NCI-H446 (cell line): ENCODE measurements around the gene BEST3.

Experiments
- DNase-seq, 2 experiments: peaks; one replicate each; lab custom pipeline; 2025; lab: John Stamatoyannopoulos, UW

Gene BEST3

DNA sequence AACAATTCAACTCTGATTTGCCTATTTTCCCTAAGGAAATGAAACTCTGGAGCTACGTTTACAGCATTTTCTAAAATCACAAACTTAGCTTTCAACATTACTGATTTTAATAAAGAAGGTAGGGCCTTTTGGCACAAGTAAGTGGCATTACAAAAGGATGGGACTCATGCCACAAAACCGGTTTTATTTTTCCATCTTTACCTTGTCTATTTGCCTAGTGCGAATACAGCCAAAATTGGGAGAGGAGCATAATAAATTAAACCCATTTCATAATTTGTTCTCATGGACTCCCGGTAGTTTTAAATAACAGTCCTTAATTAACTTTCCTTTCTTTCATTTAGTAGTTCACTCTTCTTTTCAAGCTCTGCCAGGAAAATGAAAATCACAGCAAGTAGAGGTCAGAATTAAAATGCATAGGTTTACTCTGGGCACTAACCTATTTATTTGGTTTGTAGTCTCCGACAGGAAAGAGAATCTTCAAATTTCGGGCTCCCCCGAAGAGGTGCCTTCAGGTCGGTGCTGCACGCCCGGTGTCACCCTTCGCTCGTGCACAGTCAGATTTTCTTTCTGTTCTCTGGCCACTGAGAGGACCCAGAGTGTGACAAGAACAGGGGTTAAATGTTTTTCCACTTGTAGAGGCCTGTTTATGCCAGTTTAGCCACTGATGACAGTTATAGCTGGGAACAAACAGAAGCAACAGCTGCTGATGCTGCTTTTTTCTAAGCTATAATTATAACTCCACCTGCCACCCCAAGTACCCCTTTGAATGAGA, at the start of gene BEST3:
Gene BEST3, minus strand, starts transcription at position 535 of the 772 bp plus-strand sequence. CDS start 1,505 bp downstream, outside the sequence.
- peak; percentile 47 to 79 for DNase-seq

GRCh38 chr12:69744109-69744508, 45.0 kb upstream of the BEST3 start:
- DNase-seq = no peak

- DNase-seq = peak in 1 of 2 experiments; percentile 3
Observed at GRCh38 chr12:69739287-69740191, 40.4 kb upstream of the BEST3 start.

DNA sequence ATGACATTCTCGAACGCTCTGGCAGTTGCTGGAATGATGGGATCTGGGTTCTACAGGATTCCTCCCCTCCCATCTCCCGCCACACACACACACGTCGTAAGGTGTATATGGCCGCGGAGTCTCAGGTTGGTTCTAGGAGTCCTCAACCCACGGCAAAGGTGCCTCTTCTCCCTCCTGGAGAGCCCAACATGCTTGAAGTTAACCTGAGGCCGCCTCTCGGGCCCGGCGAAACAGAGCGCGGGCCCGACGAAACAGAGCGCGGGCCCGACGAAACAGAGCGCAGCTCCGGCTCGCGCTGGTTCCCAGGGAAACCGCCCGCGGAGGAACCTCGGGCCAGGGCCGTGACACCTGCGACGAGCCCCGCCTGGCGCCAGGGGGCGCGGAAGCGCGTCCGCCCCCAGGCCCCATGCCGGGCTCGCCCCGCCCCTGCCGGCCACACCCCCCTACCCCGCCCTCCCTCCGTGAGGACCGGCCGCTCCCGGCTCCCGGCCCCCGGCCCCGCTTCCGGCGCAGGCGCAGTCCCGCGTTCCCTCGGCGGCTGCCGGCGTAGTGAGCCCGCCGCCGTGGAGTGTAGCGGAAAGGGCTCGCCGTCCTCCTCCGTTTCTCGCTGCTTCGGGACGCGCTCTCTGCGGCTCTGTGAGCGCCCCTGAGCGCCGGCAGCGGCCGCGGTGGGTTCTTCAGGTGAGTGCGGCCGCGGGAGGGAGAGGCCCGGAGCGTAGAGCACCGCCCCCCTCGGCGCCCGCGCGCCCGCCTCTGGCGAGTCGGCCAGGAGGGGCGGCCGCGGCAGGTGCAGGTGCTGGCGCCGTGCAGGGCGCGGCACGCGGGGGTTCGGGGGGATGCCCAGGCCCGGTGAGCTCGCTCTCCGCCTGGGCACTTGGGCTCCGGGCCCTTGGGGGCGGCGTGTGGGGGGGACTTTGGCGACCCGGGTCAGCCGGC, 39.5 kb upstream of the BEST3 start, which contains the start of gene RAB3IP:
Gene RAB3IP, plus strand, starts transcription at position 510 of the 936 bp plus-strand sequence. CDS start 16,549 bp downstream, outside the sequence.
- DNase-seq = peak; percentile 78 to 92

DNA sequence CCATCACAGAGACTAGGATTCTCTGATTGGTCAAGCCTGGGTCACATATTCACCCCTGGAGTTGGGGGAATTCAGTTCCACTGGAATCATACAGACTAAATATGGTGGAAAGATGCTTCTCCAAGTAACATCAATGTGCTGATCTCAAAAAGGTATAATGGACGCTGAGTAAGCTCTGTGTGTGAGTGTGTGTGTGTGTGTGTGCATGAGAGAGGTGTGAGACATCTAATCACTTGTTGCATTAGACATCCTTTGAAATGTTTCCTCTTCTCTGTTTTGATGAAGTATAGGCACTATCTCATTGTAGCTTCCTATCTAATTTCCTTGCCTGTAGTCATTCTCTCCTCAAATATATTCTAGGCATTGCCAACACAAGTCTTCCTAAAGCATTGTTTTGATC, 34.5 kb upstream of the BEST3 start:
- no peak for DNase-seq

GRCh38 chr12:69732088-69732487, 33.0 kb upstream of the BEST3 start:
- DNase-seq = no peak

- no peak for DNase-seq
Observed at GRCh38 chr12:69726922-69727321, 27.8 kb upstream of the BEST3 start.

DNA sequence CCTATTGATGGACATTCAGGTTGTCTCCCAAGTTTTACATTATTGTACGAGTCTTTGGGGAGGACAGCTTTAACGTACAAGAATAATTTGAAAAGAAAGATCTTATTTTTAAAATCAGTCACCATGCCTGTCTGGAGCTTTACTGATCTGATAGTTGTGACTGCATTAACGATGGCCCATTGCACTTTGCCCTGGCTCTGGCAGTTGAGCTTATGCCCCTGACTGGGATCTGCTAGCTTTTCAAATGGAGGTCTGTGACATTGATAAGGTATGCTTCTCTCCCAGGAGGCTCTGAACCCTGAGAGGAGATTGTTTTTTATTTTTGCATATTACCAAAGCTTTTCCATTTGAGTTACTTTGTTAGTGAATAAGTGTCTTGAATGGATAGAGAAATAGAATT, 21.6 kb upstream of the BEST3 start:
- no peak for DNase-seq

GRCh38 chr12:69719336-69720316, 20.5 kb upstream of the BEST3 start:
- DNase-seq = no peak

GRCh38 chr12:69714542-69714941, 15.4 kb upstream of the BEST3 start:
- no peak for DNase-seq

DNA sequence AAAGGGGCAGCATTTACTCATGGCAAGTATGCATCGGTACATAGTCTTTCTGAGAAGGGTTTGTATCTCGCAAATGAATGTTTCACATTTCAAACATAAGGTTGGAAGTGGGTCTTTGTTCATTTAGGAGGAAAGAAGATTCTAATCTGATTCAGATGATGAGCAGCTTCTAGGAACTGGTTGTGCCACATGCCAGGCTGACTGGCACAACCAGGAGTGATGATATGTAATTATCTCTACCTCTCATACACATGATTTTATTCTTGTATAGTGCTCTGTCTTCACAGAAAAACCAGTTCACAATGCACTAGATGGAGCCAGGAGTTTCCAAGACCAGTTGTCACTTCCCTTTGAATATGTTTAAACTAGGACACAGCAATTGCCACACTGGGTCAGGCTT, 13.7 kb upstream of the BEST3 start:
- no peak for DNase-seq

- DNase-seq = no peak
Observed at GRCh38 chr12:69708649-69709048, 9.5 kb upstream of the BEST3 start.

- no peak for DNase-seq
Observed at GRCh38 chr12:69704357-69704756, 5.3 kb upstream of the BEST3 start.

DNA sequence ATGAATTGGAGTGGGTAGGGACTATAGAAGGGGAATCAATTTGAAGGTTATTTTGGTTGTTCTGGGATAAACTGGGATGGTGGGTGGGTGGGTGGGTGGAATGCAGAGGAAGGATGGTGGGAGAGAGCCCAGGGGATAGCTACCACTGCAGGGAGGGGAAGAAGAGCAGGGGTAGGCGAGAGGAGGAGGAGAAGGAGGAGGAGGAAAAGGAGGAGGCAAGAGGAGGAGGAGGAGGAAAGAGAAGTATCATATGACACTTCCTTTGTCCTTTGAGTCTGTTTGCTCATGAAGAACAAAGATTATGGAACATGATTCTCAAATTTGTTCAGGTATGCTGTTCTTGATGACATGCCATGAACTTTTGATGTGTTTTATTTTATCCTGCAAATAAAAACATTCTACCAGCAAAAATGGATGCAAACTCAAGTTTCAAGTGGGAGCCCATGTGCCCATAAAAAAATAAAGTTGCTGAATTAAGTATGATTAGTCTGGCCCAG, 4.1 kb upstream of the BEST3 start:
- no peak for DNase-seq

DNA sequence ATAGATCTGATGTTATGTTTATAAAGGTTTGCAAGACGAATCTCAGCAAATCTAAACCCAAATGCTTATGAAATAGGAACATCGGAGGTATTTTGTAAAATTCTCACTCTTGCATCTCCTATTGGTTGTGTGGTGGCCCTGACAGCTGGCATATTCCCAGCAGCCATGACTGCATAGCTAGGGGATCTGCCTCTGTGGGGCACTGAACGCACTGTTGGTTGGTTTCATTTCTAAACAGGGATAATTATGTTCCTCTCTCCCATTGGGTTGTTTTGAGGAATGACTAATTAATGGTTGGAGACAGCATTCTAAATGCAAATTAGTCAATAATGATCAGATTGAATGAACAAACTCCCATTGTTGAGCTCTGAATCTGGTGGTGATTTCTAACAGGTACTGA, 2.7 kb upstream of the BEST3 start:
- no peak for DNase-seq

DNA sequence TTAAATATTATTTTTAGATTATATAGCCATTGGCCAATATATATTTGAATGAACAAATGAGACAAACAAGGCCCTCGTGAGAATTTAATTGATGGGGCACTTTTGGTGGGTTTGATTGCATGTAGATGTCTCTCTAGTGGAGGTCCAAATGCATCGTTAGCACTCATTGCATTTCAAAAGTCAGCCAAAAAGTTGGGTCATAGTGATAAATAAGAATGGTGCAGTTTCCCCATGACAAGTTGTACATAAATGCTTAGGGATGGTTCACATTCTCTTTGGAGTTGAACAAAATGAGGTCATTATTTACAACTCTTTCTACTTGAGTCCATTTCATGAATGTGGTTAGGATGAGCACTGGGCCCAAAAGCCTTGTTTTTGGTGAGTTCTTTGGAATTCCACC, 1.0 kb downstream of the BEST3 start:
- peak in 1 of 2 experiments; percentile 16 for DNase-seq

DNA sequence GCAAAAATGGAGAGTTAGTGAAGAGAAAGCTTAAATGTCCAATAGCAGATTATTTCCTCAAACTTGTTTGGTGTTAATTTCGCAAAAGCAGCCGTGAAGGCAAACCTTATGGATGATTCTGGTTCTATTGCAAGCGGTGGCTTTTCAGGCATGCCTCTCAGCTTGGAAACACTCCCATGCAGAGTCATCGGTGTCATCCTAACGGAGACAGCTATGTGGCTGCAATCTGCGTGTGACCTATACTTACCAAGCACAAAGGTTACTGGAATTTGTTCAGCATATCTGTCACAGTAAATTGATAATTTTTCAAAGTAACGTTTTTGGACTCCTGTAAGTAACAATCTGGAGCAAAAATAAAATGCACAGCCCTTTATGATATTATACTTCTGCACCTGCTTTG, 5.0 kb downstream of the BEST3 start:
- no peak for DNase-seq

- DNase-seq = no peak
Observed at GRCh38 chr12:69689638-69690037, 9.5 kb downstream of the BEST3 start.

DNA sequence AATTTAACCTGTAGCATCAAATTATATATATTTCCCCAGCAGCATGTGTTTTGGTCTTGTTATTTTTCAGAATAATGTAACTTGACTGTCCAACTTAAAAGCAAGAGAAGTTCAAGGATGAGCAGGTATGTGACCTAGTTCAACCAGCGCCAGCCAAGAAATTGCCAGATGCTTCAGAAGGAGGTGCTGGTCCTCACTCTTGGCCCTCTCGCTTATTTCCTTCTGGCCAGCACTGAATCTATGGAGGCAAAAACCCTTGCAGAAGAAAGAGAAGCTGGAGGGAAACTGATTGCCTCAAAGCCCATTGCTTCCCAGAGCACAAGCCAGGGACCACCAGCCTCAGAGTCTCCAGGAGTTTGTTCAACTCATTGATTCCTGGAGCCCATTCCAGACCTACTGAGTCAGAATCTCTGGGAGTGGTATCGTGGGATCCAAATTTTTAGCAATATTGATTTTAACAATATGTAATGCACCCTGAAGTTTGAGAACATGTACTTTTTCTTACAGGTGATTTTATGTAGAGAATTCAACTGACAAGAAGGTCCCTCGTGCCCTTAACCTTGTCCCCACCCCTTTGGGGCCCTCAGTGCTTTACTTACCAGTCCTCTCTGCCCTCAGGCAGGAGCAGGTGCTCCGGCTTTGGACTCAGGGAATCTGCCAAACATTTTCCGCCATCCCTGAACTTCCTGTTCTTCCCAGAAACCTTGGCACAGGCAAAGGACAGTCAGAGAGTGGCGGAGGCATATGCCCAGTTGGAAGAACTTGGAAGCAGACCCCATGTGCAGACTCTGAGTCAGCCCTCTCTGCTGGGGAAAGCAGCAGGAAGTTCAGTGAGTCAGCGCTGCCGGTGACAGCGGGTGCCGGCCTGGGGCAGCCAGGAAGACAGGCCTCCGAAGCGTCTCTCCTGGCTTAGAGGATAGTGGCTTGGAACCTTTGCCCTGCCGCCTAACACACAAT, 10.4 kb downstream of the BEST3 start:
- peak; percentile 81 to 97 for DNase-seq
